HL-60/S4 treated with retinoic acid at 250 ng/mL for 4 days and 3 days (cell line): ENCODE data around the gene TTC16.

Experiments
- in situ Hi-C: fragments of 300-500 bp; cut with MboI; formaldehyde crosslinking; loops from 2 replicates; pipeline ENCODE4 v1.7.0; 2022; ENCODE audit warnings: low sequenced_read_pairs

Gene TTC16

DNA sequence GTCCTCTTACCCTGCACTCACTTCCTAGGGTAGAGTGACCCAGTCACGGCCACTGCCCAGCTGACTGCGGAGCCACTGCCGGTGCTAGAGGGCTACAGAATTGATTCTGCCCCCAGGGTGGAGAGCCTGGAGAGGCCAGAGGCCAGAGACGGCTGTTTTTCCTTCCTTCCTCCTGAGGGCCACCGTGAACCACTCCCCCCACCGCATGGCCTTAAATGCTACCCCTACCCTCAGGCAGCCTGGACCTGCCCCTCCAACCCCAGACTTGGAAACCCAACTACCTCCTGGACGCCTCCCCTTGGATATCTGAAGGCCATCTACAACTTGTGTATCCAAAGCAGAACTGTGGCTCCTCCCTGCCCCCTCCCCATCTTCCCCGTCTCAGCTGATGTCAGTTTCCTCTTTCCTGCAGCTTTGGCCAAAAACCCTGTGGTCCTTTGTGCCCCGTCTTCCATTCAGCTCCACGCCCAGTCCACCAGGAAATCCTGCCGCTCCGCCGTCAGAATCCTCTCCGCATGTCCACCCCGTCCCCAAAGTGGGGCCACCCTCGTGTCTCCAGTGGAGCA, 46.3 kb downstream of the TTC16 start:
- in situ Hi-C loops, result no loop called here

DNA sequence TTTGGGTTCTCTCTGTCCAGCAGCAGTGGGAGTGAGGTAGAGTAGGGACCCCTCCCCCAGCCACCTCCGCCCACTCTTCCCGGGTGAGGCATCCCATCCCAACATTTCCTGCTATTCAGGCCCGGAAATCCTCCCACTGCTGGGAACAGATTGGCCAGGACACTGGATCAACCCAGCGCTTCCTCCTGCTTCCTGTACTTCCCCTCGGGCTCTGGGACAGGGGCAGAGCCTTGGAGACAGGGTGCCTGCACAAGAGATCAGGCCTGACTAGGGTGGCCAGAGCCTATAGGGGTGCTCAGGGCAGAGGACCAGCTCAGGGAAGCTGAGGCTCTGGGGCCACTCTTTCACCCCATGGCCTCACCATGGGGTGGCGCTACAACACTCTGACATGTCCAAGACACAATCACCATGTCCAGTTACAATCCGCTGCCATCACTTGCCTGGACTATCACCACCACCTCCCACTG, 48.1 kb downstream of the TTC16 start:
- in situ Hi-C loops, result no loop called here

DNA sequence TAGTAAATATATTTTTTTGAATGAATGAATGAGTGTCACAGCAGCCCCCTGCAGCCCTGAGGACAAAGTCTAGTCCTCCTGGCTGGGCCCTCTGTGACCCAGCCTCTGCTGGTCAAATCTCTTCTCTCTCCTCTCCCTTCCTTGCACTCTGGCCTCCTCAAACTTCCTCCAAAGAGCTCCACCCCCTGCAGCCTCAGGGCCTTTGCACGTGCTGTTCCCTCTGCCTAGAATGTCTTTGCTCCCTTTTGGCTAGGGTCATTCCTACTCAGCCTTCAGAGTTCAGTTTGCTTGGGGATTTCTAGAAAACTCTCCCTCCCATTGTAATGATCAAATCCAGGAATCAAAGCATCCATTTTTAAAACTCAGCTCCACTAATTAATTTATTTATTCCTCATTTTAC, 49.5 kb downstream of the TTC16 start:
- in situ Hi-C loops, result no loop called here

DNA sequence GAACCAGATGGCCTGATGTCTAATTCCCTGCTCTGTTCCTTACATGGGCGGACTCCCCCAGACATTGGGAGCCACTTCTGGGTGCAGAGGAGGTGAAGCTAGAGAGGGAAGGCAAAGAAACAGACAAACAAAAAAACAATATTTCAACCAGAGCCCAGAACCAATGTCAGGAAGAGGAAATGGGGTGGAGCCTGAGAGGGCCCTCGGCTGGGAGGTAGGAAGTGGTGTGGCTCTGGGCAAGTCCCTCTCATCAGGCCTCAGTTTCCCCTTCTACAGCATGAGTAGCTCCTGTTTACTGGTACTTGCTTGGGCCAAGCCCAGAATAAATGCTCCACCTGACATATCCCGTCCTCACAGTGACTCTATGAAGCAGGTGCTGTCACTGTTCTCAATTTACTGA, 51.5 kb downstream of the TTC16 start:
- in situ Hi-C loops, result no loop called here

DNA sequence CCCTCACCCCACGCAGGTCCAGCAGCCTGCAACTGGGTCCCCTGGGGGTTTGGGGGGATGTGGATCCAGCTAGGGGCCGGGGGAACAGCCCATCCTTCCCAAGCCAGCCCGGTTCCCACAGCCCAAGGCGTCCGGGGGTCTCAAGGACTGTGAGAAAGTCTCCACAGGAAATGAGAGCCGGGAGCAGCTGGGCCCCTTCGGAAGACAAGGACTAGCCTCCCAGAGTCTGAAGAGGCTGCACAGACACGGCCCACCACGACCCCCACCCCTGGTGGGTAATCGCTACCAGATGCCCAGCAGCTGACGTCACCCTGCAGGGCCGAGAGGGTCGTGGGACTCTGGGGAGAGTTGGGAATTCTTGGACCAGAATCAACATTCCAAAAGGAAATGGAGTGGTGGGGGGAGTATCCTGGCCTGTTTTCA, 52.0 kb downstream of the TTC16 start:
- in situ Hi-C loops, result no loop called here

DNA sequence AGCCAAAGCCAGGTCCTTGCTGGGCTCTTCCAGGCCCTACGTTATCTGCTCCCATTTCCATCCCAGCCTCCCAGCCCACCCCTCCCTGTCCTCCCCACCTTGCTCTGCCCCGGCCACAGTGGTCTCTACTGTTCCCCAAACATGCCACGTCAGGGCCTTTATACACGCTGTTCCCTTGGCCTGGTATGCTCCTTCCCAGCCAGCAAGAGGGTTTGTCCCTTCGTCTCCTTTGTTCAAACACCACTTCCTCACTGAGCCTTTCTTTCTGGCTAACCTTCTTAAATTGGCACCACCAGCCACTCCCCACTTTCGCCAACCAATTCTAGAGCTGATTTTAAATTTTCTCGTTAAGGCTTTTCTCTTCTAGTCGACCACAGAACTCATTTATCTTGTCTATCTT, 52.8 kb downstream of the TTC16 start:
- in situ Hi-C loops, result no loop called here

DNA sequence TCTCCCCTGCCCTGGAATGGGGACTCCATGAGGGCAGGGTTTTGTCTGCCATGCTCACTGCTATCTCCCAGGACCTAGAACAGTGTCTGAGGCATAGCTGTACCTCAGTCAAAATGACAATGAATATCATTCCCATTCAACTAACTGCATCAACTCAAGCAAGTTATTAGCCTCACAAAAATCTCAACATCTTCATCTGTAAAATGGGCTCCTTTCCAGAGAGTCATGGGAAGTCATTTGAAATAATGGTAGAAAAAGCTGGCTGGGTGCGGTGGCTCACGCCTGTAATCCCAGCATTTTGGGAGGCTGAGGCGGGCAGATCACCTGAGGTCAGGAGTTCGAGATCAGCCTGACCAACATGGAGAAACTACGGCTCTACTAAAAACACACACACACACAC, 53.2 kb downstream of the TTC16 start:
- in situ Hi-C loops, result no loop called here

DNA sequence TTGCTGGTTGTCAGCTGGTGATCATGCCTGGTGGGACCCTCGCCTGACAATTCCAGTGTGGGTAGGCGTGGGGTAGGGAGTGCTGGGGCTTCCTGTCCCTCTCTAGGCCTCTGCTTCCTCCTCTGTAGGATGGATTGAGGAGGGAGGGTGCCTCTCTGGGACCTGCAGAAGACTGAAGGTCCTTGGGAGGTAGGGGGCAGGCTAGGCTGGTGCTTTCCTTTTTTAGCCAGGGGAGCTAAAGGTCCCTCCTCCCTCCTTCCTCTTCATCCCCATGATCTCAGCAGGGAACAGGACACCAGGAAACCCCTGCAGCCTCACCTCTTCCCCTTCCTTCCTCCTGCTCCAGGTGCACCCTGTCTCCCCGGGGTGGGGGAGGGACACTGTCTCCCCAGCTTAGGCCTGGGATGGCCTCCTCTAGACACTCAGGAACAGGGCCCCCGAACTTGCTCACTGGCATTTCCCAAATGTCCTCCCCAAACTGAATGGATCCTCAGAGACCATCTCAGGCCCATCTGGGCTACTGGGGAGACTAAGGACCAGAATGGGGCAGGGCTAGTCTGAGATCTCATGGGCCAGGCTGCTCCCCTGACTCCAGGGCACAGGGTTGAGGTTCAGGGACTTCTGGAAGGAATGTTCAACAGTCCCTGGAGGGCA, 54.2 kb downstream of the TTC16 start:
- in situ Hi-C loops, result no loop called here

DNA sequence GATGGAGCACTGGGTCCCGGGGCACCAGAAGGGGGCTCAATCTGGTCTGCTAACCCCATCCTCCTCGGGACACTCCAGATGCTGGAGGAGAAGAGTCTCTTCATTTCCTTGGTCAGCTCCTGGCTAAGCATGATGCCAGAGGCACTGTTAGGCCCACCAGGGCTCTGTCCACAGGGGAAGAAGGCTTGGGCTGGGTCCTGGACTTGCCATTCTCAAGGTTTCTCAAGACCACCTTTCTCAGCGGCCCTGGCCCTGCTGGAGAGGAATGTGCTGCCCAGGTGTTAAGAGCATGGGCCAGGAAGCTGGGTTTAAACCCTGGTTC, 54.7 kb downstream of the TTC16 start:
- in situ Hi-C loops, result no loop called here

DNA sequence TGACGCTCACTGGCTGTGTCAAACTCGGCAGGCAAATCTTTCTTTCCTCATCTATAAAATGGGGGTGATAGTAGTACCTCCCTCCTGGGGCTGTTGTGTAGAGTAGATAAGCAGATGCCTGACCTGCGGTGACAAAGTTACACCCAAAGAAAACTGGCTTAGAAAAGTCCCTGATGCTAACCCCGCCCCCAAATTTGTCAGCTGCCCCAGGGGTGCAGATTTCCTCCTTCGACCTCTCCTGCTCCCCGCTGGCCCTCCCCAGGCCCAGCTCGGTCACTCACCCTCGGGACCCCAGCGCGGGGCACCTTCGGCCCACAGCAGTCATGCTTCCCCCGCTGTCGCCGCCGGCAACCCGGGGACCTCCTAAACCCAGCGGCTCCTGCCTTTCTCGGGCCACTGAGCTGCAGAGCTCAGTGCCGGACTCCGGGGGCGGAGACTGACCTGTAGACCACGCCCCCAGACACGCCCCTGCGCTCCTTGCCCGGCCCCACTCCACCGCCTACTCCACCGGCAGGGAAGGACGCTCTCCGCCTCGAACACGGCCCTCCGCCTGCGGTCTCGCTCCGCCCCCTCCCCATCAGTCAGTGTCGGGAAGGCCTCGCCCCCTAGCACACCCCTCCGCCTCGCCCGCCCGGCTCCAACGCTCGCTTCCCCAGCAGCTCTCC, 55.2 kb downstream of the TTC16 start:
- in situ Hi-C loops, result no loop called here

DNA sequence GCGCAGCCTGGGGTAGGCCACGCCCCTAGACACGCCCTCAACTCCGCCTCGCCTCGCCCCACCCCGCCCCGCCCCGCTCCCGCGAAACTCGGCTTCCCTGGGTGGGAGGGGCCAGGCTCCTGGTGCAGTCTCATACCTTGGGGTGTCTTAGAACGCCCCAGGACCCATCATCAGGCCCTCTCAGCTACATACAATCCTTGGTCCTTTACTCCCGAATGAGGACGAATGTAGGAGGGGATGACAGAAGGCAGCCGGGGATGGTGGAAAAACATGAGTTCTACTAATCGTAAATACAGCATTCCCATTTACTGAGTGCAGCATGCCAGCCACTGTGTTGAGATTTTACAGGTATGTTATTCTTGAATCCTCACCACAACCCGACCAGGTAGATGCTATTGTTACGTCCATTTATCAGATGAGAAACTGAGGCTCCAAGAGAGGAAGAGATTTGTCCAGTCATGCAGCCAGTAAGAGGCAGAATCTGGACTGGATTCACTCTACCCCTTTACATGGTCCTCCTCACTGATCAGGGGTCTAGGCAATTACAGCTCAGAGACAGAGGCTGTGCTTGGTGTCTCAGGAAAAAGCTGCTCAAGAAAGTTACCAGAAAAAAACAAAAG, 55.8 kb downstream of the TTC16 start:
- in situ Hi-C loops, result no loop called here

DNA sequence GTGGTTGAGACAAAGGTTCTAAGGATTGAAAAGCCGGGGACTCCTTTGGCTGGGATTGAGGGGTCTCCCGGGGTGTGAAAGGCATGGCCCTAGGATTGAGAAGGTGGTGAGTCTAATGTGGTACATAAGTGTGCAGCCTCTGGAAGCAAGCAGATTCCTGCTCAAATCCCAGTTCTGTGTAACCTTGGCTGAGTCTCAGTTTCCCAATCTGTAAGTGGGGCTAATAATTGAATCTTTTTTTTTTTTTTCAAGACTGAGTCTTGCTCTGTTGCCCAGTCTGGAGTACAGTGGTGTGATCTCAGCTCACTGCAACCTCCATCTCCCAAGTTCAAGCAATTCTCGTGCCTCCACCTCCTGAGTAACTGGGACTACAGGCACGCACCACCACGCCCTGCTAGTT, 56.7 kb downstream of the TTC16 start:
- in situ Hi-C loops, result no loop called here

DNA sequence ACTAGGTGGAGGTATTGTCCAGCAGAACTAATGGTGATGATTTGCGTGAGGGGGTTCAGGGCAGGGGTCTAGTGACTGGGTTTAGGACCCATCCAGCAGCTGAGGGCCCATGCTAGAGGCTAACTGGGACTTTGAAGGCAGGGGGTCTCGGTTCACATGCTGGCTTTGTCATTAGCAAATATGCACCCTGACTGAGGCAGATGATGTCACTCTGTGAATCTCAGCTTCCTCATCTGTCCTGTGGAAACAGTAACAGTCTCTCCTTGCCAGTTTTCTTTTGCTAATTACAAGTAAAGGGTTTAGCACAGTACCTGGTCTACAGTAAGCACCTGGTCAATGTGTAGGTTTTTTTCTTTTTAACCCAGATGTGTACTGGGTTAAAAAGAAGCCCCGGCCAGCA, 57.4 kb downstream of the TTC16 start:
- in situ Hi-C loops, result no loop called here

DNA sequence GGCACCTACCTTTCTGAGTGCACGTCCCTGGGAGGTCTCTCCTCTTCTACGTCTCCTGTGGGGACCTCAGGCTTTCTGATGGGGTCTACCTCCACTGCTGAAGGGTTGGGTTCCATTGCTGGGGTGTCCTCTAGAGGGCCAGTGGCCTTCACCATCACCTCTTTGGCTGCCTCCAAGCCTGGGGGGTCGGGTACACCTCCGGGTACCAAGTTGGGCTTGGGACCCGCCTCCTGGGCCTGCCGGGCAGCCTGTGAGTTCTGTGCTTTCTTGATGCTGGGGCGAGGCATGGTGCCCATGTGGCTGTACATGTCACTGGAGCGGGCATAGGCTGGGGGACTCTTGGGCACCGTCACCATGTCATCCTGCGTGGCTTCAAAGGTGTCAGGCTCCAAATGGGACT, 58.1 kb downstream of the TTC16 start:
- in situ Hi-C loops, result no loop called here

DNA sequence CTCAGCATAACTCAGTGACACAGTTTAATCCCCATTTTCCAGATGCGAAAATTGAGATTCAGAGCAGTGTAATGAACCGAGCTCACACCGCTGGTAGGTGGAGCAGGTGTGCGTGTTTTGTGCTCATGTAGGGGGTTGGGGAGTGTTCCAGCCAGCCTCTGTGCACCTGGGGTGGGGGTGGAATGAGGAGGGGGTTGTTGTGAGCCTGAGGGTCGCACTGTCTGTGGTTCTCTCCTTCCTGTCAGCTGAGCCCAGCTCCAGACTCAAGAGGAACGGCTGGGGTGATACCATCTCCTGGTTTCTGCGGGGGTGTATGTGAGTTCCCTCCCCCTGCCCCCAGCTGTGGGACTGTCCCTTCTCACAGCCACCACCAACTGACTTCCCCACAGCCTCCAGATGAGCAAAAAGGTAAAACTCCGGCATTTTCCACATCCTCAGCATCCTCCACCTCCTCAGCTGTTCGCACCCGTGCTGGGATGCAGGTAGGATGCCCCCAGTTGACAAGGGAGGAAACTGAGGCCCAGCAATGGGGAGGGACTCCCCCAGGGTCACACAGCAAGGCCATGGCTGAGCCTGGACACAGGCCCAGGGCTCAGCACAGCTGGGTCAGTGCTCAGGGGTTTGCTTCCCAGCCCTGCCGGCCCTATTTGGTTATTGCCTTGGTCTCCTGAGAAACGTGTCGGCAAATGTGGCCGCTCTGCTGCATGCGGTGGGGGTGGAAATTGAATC, 60.5 kb downstream of the TTC16 start:
- in situ Hi-C loops, result no loop called here

DNA sequence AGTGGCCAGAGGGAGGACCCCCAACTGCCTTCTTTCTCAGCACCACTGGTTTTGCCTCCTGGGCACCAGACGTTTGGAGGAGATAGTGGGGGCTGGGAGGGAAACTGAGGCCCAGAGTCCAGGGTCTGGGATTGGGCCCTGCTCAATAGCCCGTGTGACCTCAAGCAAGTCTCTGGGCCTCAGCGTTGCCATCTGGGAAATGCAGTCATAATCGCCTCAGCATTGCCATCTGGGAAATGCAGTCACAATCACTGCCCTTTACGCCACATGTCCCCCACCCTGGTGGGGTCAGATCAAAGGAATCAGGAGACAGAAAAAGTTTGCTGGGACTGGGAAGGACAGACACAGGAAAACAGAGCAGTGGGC, 61.0 kb downstream of the TTC16 start:
- in situ Hi-C loops, result no loop called here

DNA sequence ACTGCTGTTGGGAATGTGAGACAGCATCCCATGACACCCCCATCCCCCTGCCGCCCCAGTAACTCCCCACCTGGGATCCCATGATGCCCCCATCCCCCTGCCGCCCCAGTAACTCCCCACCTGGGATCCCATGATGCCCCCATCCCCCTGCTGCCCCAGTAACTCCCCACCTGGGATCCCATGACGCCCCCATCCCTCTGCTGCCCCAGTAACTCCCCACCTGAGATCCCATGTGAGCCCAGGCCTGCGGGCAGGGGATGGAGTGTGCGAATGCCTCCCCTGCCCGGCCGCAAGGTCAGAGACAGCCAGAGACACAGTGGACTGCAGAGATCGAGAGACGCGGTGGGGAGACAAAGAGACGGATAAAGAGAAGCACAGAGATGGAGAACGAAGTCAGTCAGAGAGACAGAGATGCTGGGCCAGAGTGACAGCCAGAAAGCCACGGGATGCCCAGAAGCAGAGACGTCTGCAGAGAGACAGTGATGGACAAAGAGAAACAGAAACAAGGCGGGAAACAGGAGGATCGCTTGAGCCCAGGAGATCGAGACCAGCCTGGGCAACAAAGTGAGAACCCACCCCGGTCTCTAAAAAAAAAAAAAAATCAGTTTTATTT, 61.6 kb downstream of the TTC16 start:
- in situ Hi-C loops, result no loop called here

DNA sequence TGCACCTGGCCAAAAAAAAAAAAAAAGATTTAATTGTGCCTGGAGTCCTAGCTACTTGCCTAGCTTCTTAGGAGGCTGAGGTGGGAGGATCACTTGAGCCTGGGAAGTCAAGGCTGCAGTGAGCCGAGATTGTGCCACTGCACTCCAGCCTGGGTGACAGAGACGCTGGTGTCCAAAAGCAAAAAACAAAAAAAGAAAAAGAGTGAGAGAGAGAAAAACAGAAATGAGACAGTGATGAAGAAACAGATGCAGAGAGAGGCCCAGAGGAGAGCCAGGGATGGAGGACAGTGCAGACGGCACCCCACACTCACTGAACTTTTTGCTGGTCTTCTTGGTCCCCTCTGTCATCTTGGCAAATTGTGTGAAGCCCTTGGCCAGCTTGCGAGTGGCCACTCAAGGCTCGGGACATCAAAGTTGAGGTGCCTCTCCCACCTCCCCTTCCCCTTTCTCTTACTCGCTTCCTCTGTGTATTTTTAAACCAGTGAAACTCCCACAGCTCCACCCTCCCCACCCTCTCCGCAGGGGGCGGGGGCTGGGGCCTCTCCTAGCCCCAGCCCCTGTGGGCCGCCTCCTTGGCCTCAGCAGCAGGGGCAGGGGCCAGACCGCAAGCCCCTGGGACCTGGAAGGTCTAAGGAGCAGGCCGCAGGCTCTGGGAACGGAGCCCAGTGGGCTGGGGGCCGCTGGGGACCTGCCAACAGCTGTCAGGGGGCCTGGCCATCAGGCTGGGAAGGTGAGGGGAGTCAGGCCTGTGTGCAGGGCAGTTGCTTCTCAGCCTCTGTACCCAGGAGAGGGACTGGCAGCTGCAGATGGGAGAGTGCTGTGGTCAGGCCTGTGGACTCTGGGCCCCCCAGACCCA, 62.6 kb downstream of the TTC16 start, which contains the start of gene SH2D3C:
Gene SH2D3C (minus strand): TSS at position 387 of the 856 bp plus-strand sequence. CDS start 39 bp downstream, at position 348.
- in situ Hi-C loops, result no loop called here

DNA sequence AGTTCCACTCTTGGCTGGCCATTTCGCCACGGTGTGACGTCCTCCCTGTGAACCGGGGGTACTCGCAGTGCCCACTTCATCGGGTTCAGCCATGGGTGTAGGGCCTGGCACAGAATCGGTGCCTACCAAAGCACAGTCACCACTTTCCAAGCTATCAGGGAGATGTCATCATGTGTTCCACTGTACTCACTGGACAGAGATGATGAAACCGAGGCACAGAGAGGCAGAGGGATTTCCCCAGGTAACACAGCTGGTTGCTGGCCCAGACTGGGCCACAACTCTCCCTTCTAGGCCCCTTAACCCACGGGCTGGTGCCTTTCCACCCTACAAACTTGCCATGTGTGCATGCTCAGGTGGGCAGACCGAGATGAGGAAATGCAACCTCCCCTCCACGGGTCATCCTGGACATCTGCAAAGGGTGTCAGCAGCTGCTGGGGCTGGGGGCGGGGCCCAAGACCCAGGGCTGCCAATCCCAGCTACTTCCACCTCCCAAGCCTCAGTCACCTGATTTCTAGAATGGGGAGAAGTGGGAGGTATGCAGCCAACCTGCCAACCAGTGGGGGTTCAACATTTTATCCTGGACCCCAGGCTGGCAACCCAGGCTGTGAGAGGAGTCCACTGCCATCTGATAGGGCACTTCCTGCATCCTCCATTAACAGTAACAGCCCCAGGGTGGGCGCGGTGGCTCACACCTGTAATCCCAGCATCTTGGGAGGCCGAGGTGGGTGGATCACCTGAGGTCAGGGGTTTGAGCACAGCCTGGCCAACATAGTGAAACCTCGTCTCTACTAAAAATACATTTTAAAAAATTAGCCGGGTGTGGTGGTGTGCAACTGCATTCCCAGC, 63.5 kb downstream of the TTC16 start:
- in situ Hi-C loops, result no loop called here
